ENCODE data around the gene TVP23B.

Gene TVP23B

GRCh38 chr17:18848501-18848900, 67.5 kb downstream of the TVP23B start:
- Histone ChIP-seq H3K36me3 (no peaks in the 10 kb centered on the region), H3K9me3 (no peaks in the 10 kb centered on the region), H3K27ac (no peak overlapping the region), H3K4me3 (no peak overlapping the region), H3K9ac (no peak overlapping the region), H3K4me1 (no peaks in the 10 kb centered on the region), H3K4me2 (no peak overlapping the region), H4K20me1 (no peaks in the 10 kb centered on the region), H3K27me3 (no peaks in the 10 kb centered on the region)
- TF ChIP-seq Cebpa-rat (IDR thresholded peaks at IDR 0.05) = no peak

DNA sequence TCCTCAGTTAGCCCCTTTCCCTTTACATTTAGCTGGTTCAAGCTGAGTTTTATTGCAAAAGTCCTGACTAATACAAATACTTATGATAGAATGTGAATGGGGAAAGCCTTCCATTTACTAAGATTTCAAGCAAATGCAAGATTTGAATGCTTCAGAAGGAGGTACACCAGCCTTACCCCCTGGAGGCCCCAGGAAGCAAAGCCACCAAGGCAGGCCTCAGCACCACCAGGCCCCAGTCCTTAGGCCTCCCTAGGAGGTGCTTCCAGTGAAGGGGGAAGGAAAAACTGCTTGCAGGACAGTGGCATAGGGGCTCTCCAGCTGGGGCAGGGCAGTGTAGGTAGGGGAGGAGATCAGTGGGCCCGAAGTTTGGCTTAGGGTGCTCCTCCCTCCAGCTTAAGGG, 69.7 kb downstream of the TVP23B start:
- Histone ChIP-seq H3K4me1 (peaks cover 11% of the 10 kb centered on the region), H3K4me2 (no peak overlapping the region), H3K27ac (no peak overlapping the region), H3K27me3 (no peaks in the 10 kb centered on the region), H3K9me3 (no peaks in the 10 kb centered on the region), H3K36me3 (no peaks in the 10 kb centered on the region), H3K9ac (no peak overlapping the region), H4K20me1 (no peaks in the 10 kb centered on the region), H3K4me3 (no peak overlapping the region)
- TF ChIP-seq Cebpa-rat (IDR thresholded peaks at IDR 0.05) = no peak

DNA sequence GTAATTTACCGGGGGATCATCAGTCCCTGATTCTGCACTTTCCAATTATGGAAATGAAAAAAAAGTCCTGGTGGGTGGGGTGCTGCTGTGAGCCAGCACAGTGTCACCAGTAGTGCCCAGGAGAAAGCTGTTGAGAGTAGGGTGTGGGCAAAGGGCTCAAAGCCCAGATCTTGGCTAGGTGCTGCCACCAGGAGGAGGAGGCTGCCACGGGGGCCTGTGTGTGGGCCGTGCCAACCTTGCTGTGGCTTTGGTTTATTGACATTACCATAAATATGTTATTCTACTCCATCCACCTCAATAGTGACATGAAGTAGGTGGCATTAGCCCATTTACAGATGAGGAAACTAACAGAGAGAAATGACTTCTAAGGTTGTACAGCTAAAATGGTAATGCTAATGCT, 70.2 kb downstream of the TVP23B start:
- no peaks in the 10 kb centered on the region for H4K20me1 ChIP-seq
- H3K36me3 ChIP-seq = no peaks in the 10 kb centered on the region
- H3K27me3 ChIP-seq = no peaks in the 10 kb centered on the region
- H3K4me3 ChIP-seq = no peak overlapping the region
- no peak overlapping the region for H3K27ac ChIP-seq
- H3K4me2 ChIP-seq = no peak overlapping the region
- no peak overlapping the region for H3K9ac ChIP-seq
- H3K9me3 ChIP-seq = no peaks in the 10 kb centered on the region
- no peak for TF ChIP-seq Cebpa-rat (IDR thresholded peaks at IDR 0.05)
- H3K4me1 ChIP-seq = peaks cover 12% of the 10 kb centered on the region

DNA sequence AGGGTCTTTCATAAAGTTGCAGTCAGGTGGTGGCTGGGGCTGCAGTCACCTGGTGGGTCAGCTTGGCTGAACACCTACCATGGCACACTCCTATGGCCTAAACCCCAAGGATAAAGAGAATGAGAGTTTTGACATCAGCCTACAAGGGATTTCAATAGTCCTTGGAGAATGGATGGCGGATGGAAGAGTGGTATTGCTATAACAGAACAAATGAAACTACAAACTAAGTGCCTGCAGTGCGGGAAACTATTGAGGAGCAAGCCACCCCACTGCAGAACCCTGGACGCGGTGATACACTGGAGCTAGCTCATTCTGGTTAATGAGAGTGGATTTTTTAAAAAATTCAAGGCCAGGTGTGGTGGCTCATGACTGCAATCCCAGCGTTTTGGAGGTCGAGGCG, 74.0 kb downstream of the TVP23B start:
- Histone ChIP-seq H3K9ac (no peak overlapping the region), H3K27ac (no peak overlapping the region)
- TF ChIP-seq Cebpa-rat (IDR thresholded peaks at IDR 0.05) = no peak

GRCh38 chr17:18855831-18856569, 75.0 kb downstream of the TVP23B start:
- Histone ChIP-seq H3K9me3 (no peaks in the 10 kb centered on the region), H3K4me2 (peak overlapping the region; percentile 91), H3K9ac (peak overlapping the region; percentile 67), H3K27ac (peak overlapping the region; percentile 49; the same call in 1 of the 2 replicates), H3K36me3 (no peaks in the 10 kb centered on the region), H4K20me1 (no peaks in the 10 kb centered on the region), H3K4me1 (peaks cover 51% of the 10 kb centered on the region), H3K4me3 (peak overlapping the region; percentile 68), H3K27me3 (no peaks in the 10 kb centered on the region)
- no peak for TF ChIP-seq Cebpa-rat (IDR thresholded peaks at IDR 0.05)

More for the DNA sequence above, 74.0 kb downstream of the TVP23B start:
- no peaks in the 10 kb centered on the region for H3K9me3 ChIP-seq
- H4K20me1 ChIP-seq = no peaks in the 10 kb centered on the region
- H3K4me1 ChIP-seq = peaks cover 41% of the 10 kb centered on the region
- peak overlapping the region; percentile 91 for H3K4me2 ChIP-seq
- H3K4me3 ChIP-seq = no peak overlapping the region
- no peaks in the 10 kb centered on the region for H3K36me3 ChIP-seq
- no peaks in the 10 kb centered on the region for H3K27me3 ChIP-seq

All from BLaER1 (cell line).